Measurements from ENCODE around the gene COMMD10. TPM values are rescaled to one million over a fixed set of nuclear protein-coding genes. Genes with fewer than 3 reads are reported as not detected.

The COMMD10 gene
- total RNA-seq, 2 donors from 2014 or later, result 26.9 to 34.9 TPM

DNA sequence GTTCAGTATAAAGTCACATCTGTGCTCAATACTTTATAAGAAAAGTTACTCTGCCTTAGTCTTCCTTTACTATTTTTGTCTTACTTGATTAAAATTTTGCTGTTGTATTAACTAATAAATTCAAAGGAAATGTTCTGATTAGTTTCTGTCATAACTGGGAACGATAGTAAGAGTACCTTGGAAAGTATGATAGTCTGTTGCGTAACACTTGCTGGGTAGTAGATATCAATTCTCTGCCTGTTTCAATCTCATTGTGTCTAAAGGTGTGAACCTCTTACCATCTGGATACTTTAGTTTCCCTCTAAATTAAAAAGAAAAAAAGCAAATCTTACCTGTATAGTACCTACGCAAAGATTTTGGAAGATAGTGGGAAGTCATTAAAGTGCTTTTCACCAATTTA is 48.5 kb downstream of the COMMD10 start:
- ATAC-seq (no peak), DNase-seq (ENCODE audit: low spot score) (no peak)
- Mint-ChIP-seq H3K9me3 (no peaks in the 10 kb centered on the region), H3K36me3 (no peaks in the 10 kb centered on the region), H3K27ac (no peak overlapping the region), H3K27me3 (no peaks in the 10 kb centered on the region), H3K4me1 (ENCODE audit: low read depth in 2 of 2) (peaks cover 9 to 31% of the 10 kb centered on the region in 2 donors), H3K4me3 (no peak overlapping the region)

DNA sequence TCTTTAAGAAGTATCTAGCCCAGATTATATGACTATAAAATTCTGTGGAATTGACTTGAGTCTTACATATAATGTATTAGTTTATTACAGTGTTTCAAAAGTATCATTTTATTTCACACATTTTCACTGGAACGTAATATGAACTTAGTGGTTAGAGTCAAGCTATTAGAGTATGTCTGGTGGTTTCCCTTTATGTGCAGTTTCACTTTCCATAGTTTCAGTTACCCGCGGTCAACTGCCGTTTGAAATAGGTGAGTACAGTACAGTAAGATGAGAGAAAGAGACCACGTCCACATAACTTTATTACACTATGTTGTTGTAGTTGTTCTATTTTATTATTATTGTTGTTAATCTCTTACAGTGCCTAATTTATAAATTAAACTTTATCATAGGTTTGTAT is 50.5 kb downstream of the COMMD10 start:
- Mint-ChIP-seq H3K27me3 (no peaks in the 10 kb centered on the region), H3K4me3 (no peak overlapping the region), H3K36me3 (no peaks in the 10 kb centered on the region), H3K9me3 (no peaks in the 10 kb centered on the region), H3K4me1 (ENCODE audit: low read depth in 2 of 2) (peaks cover 9 to 31% of the 10 kb centered on the region in 2 donors), H3K27ac (no peak overlapping the region)
- ATAC-seq (peak; percentile 89 to 91), DNase-seq (ENCODE audit: low spot score) (no peak)

- ATAC-seq (no peak), DNase-seq (ENCODE audit: low spot score) (no peak)
- no peaks in the 10 kb centered on the region for H3K9me3 Mint-ChIP-seq
- no peaks in the 10 kb centered on the region for H3K27me3 Mint-ChIP-seq
- H3K27ac Mint-ChIP-seq, result no peak overlapping the region
- H3K36me3 Mint-ChIP-seq, result no peaks in the 10 kb centered on the region
- H3K4me3 Mint-ChIP-seq, result no peak overlapping the region
- H3K4me1 Mint-ChIP-seq (ENCODE audit: low read depth in 2 of 2), result peaks cover 9 to 31% of the 10 kb centered on the region in 2 donors
Measured at GRCh38 chr5:116137544-116138378, 52.9 kb downstream of the COMMD10 start.

GRCh38 chr5:116142495-116142894 is 57.7 kb downstream of the COMMD10 start:
- ATAC-seq (no peak), DNase-seq (ENCODE audit: low spot score) (no peak)
- H3K36me3 Mint-ChIP-seq, result no peaks in the 10 kb centered on the region
- no peak overlapping the region for H3K4me3 Mint-ChIP-seq
- H3K27me3 Mint-ChIP-seq, result no peaks in the 10 kb centered on the region
- no peaks in the 10 kb centered on the region for H3K9me3 Mint-ChIP-seq
- H3K27ac Mint-ChIP-seq, result no peak overlapping the region
- peaks cover 3 to 4% of the 10 kb centered on the region in 2 donors for H3K4me1 Mint-ChIP-seq (ENCODE audit: low read depth in 2 of 2)

GRCh38 chr5:116144103-116144502 is 59.3 kb downstream of the COMMD10 start:
- no peaks in the 10 kb centered on the region for H3K27me3 Mint-ChIP-seq

GRCh38 chr5:116144991-116145390 is 60.2 kb downstream of the COMMD10 start:
- Mint-ChIP-seq H3K4me3 (no peak overlapping the region), H3K27ac (no peak overlapping the region), H3K36me3 (no peaks in the 10 kb centered on the region), H3K4me1 (ENCODE audit: low read depth in 2 of 2) (no peaks in the 10 kb centered on the region), H3K9me3 (no peaks in the 10 kb centered on the region), H3K27me3 (no peaks in the 10 kb centered on the region)
- ATAC-seq, result peak in 1 of 2 donors; percentile 60
- no peak for DNase-seq (ENCODE audit: low spot score)

More at GRCh38 chr5:116144103-116144502, 59.3 kb downstream of the COMMD10 start:
- no peaks in the 10 kb centered on the region for H3K36me3 Mint-ChIP-seq
- ATAC-seq (no peak), DNase-seq (ENCODE audit: low spot score) (no peak)
- H3K4me1 Mint-ChIP-seq (ENCODE audit: low read depth in 2 of 2), result no peaks in the 10 kb centered on the region
- H3K4me3 Mint-ChIP-seq, result no peak overlapping the region
- H3K9me3 Mint-ChIP-seq, result no peaks in the 10 kb centered on the region
- H3K27ac Mint-ChIP-seq, result no peak overlapping the region

GRCh38 chr5:116145416-116145815 is 60.6 kb downstream of the COMMD10 start:
- no peak for DNase-seq (ENCODE audit: low spot score)
- Mint-ChIP-seq H3K4me1 (ENCODE audit: low read depth in 2 of 2) (no peaks in the 10 kb centered on the region), H3K27me3 (no peaks in the 10 kb centered on the region), H3K9me3 (no peaks in the 10 kb centered on the region), H3K4me3 (no peak overlapping the region), H3K27ac (no peak overlapping the region), H3K36me3 (no peaks in the 10 kb centered on the region)
- ATAC-seq, result no peak

- H3K27me3 Mint-ChIP-seq, result no peaks in the 10 kb centered on the region
- H3K27ac Mint-ChIP-seq, result no peak overlapping the region
- peaks cover 2% of the 10 kb centered on the region for H3K9me3 Mint-ChIP-seq
- no peak overlapping the region for H3K4me3 Mint-ChIP-seq
- no peak for DNase-seq (ENCODE audit: low spot score)
- no peak for ATAC-seq
- peaks cover 7 to 14% of the 10 kb centered on the region in 2 donors for H3K4me1 Mint-ChIP-seq (ENCODE audit: low read depth in 2 of 2)
- H3K36me3 Mint-ChIP-seq, result peaks cover 4% of the 10 kb centered on the region
Measured at GRCh38 chr5:116152169-116152568, 67.3 kb downstream of the COMMD10 start.

DNA sequence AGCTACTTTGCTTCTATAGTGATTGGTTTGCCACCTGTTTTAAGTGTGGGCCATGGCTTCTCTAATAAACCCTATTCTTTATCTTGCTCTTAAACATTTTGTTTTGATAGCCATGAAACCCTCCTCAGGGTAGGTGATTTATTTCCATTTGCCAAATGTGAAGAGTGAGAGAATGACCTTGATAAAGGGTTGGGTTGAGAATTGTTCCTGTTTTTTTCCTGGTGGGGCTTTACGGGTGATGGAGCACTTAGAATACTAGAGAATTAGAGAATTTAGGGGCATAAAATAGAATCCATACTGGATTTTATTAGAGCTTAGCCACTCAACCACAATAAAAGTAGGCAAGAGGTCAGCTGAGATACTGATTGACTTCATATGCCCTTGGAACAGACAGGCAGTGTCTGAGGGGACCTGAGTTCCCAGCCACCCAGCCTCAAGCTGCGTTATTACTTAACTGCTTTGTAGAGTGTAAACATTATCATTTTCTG is 68.9 kb downstream of the COMMD10 start:
- Mint-ChIP-seq H3K4me1 (ENCODE audit: low read depth in 2 of 2) (peaks cover 12 to 18% of the 10 kb centered on the region in 2 donors), H3K36me3 (peaks cover 4% of the 10 kb centered on the region), H3K4me3 (no peak overlapping the region), H3K9me3 (peaks cover 2% of the 10 kb centered on the region), H3K27ac (no peak overlapping the region), H3K27me3 (no peaks in the 10 kb centered on the region)
- ATAC-seq, result no peak
- no peak for DNase-seq (ENCODE audit: low spot score)

DNA sequence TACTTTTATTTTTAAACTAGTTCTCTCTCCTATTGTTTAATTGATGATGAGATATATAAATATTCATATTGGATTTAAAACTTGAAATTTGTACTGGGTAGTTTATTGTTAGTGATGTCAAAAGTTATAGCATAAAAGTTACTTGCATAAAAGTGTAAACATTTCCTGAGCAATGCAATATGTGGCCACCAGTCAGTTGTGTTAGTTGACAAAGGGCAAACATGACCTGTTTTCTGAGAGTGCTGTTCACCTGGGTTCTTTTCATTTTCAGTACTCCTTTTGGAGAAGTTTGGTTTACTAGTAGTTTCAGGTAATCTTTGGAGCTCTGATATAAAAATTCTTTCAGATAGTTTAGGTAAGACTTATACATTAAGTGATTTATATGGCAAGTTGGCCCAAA is 69.4 kb downstream of the COMMD10 start:
- H3K4me3 Mint-ChIP-seq, result no peak overlapping the region
- H3K27me3 Mint-ChIP-seq, result no peaks in the 10 kb centered on the region
- DNase-seq (ENCODE audit: low spot score) (no peak), ATAC-seq (no peak)
- H3K27ac Mint-ChIP-seq, result no peak overlapping the region
- peaks cover 17 to 21% of the 10 kb centered on the region in 2 donors for H3K4me1 Mint-ChIP-seq (ENCODE audit: low read depth in 2 of 2)
- H3K36me3 Mint-ChIP-seq, result peaks cover 4% of the 10 kb centered on the region
- H3K9me3 Mint-ChIP-seq, result peaks cover 2% of the 10 kb centered on the region

DNA sequence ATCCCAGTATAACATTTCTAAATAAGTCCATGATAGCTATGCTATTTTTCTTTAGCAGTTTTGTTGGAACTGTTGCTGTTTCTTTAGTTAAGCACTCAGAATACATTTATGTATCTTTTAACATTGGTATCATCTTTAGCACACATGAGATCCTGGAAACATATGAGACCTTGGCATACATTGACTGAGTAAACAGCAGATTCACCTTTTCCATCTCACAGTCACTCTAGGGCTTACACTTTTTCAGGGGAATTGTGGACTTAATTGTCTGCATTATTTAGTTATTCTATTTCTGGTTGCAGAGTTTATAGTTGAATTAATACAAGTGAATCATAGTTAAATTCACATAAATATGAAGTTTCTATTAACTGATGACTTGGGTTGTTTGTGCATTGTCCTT is 70.1 kb downstream of the COMMD10 start:
- no peak overlapping the region for H3K4me3 Mint-ChIP-seq

GRCh38 chr5:116157902-116158301 is 73.1 kb downstream of the COMMD10 start:
- H3K27me3 Mint-ChIP-seq, result no peaks in the 10 kb centered on the region
- H3K9me3 Mint-ChIP-seq, result no peaks in the 10 kb centered on the region
- no peak overlapping the region for H3K4me3 Mint-ChIP-seq
- peaks cover 14 to 21% of the 10 kb centered on the region in 2 donors for H3K4me1 Mint-ChIP-seq (ENCODE audit: low read depth in 2 of 2)
- DNase-seq (ENCODE audit: low spot score) (no peak), ATAC-seq (no peak)
- no peak overlapping the region for H3K27ac Mint-ChIP-seq
- H3K36me3 Mint-ChIP-seq, result no peaks in the 10 kb centered on the region

More for the DNA sequence above, 70.1 kb downstream of the COMMD10 start:
- no peak overlapping the region for H3K27ac Mint-ChIP-seq
- H3K4me1 Mint-ChIP-seq (ENCODE audit: low read depth in 2 of 2), result peaks cover 21 to 27% of the 10 kb centered on the region in 2 donors
- peaks cover 2% of the 10 kb centered on the region for H3K9me3 Mint-ChIP-seq
- no peaks in the 10 kb centered on the region for H3K27me3 Mint-ChIP-seq
- peaks cover 4% of the 10 kb centered on the region for H3K36me3 Mint-ChIP-seq
- no peak for DNase-seq (ENCODE audit: low spot score)
- ATAC-seq, result no peak

- no peaks in the 10 kb centered on the region for H3K9me3 Mint-ChIP-seq
- peaks cover 14 to 17% of the 10 kb centered on the region in 2 donors for H3K4me1 Mint-ChIP-seq (ENCODE audit: low read depth in 2 of 2)
- DNase-seq (ENCODE audit: low spot score), result no peak
- ATAC-seq, result no peak
- no peaks in the 10 kb centered on the region for H3K27me3 Mint-ChIP-seq
- no peaks in the 10 kb centered on the region for H3K36me3 Mint-ChIP-seq
- no peak overlapping the region for H3K4me3 Mint-ChIP-seq
- H3K27ac Mint-ChIP-seq, result no peak overlapping the region
Measured at GRCh38 chr5:116159006-116159405, 74.2 kb downstream of the COMMD10 start.

GRCh38 chr5:116174111-116174510 is 89.3 kb downstream of the COMMD10 start:
- no peaks in the 10 kb centered on the region for H3K9me3 Mint-ChIP-seq
- H3K27me3 Mint-ChIP-seq, result no peaks in the 10 kb centered on the region
- H3K36me3 Mint-ChIP-seq, result peaks cover 7% of the 10 kb centered on the region
- H3K4me3 Mint-ChIP-seq, result no peak overlapping the region
- DNase-seq (ENCODE audit: low spot score), result no peak
- ATAC-seq, result no peak
- peaks cover 0 to 13% of the 10 kb centered on the region in 2 donors for H3K4me1 Mint-ChIP-seq (ENCODE audit: low read depth in 2 of 2)
- no peak overlapping the region for H3K27ac Mint-ChIP-seq

Data from natural killer cell treated with Interleukin-12 subunit alpha and Interleukin-12 subunit beta and Interleukin-15 and Interleukin-18, amount 100 ng/mL, for 72 hours (primary cell).